Measurements from ENCODE around the gene FUS. TPM values are rescaled to one million over a fixed set of nuclear protein-coding genes. Genes with fewer than 3 reads are reported as not detected.

Gene FUS
- total RNA-seq, 1 experiment from 2014 or later: 770 TPM

DNA sequence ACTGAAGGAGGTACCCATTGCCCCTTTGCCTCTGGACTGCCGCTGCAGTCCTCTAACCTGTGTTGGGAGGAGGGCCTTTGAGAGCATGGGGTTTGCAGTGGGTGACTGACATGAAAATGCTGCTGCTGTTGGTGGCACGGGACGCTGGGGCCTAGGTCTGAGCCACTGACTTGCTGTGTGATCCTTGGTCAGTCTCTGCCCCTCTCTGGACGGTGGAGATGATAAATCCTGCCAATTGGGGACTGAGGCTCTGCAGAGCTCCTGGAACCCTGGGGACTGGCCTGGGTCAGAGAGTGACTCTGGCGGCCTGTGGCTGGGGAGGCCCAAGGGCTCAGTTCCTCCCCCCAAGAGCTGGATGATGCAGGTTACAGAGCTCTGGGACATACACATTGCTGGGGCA lies 43.1 kb downstream of the FUS start:
- ATAC-seq (no peak), DNase-seq (ENCODE audit: low spot score) (no peak)
- ChIA-PET POLR2A (no interaction called here), CTCF (interaction anchor here (0.6 kb wide), 1 partner anchor 189 kb away, joined by 3 read pairs; no protein-coding TSS in a partner anchor)
- Mint-ChIP-seq H3K4me1 (no peaks in the 10 kb centered on the region), H3K27me3 (ENCODE audit: low read depth) (peaks cover 23% of the 10 kb centered on the region), H3K4me3 (no peak overlapping the region), H3K9me3 (no peaks in the 10 kb centered on the region), H3K27ac (no peak overlapping the region), H3K36me3 (no peaks in the 10 kb centered on the region)
- TF ChIP-seq, protein P1, sequence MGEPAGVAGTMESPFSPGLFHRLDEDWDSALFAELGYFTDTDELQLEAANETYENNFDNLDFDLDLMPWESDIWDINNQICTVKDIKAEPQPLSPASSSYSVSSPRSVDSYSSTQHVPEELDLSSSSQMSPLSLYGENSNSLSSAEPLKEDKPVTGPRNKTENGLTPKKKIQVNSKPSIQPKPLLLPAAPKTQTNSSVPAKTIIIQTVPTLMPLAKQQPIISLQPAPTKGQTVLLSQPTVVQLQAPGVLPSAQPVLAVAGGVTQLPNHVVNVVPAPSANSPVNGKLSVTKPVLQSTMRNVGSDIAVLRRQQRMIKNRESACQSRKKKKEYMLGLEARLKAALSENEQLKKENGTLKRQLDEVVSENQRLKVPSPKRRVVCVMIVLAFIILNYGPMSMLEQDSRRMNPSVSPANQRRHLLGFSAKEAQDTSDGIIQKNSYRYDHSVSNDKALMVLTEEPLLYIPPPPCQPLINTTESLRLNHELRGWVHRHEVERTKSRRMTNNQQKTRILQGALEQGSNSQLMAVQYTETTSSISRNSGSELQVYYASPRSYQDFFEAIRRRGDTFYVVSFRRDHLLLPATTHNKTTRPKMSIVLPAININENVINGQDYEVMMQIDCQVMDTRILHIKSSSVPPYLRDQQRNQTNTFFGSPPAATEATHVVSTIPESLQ (CRISPR knock-in tag; IDR thresholded peaks at IDR 0.05): no peak
- TF ChIP-seq SOX15 (CRISPR knock-in tag; IDR thresholded peaks at IDR 0.05) (no peak), RELA (CRISPR knock-in tag; IDR thresholded peaks at IDR 0.05; ENCODE audit: borderline replicate concordance) (no peak), JUN (CRISPR knock-in tag; IDR thresholded peaks at IDR 0.05) (no peak), ZNF263 (CRISPR knock-in tag; IDR thresholded peaks at IDR 0.05; ENCODE audit: low read depth) (no peak), GRHL2 (CRISPR knock-in tag; IDR thresholded peaks at IDR 0.05; ENCODE audit: insufficient replicate concordance, severe bottlenecking) (no peak)
- TF ChIP-seq, protein P2, sequence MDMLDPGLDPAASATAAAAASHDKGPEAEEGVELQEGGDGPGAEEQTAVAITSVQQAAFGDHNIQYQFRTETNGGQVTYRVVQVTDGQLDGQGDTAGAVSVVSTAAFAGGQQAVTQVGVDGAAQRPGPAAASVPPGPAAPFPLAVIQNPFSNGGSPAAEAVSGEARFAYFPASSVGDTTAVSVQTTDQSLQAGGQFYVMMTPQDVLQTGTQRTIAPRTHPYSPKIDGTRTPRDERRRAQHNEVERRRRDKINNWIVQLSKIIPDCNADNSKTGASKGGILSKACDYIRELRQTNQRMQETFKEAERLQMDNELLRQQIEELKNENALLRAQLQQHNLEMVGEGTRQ (CRISPR knock-in tag; IDR thresholded peaks at IDR 0.05): no peak
- TF ChIP-seq, protein P3, sequence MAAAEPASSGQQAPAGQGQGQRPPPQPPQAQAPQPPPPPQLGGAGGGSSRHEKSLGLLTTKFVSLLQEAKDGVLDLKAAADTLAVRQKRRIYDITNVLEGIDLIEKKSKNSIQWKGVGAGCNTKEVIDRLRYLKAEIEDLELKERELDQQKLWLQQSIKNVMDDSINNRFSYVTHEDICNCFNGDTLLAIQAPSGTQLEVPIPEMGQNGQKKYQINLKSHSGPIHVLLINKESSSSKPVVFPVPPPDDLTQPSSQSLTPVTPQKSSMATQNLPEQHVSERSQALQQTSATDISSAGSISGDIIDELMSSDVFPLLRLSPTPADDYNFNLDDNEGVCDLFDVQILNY (CRISPR knock-in tag; IDR thresholded peaks at IDR 0.05): no peak
- TF ChIP-seq, protein P4, sequence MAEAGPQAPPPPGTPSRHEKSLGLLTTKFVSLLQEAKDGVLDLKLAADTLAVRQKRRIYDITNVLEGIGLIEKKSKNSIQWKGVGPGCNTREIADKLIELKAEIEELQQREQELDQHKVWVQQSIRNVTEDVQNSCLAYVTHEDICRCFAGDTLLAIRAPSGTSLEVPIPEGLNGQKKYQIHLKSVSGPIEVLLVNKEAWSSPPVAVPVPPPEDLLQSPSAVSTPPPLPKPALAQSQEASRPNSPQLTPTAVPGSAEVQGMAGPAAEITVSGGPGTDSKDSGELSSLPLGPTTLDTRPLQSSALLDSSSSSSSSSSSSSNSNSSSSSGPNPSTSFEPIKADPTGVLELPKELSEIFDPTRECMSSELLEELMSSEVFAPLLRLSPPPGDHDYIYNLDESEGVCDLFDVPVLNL (CRISPR knock-in tag; IDR thresholded peaks at IDR 0.05; ENCODE audit: borderline replicate concordance, low read depth): no peak
- TF ChIP-seq, protein P5, sequence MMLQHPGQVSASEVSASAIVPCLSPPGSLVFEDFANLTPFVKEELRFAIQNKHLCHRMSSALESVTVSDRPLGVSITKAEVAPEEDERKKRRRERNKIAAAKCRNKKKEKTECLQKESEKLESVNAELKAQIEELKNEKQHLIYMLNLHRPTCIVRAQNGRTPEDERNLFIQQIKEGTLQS (CRISPR knock-in tag; conservative IDR thresholded peaks at IDR 0.05): no peak
- TF ChIP-seq, protein P6, sequence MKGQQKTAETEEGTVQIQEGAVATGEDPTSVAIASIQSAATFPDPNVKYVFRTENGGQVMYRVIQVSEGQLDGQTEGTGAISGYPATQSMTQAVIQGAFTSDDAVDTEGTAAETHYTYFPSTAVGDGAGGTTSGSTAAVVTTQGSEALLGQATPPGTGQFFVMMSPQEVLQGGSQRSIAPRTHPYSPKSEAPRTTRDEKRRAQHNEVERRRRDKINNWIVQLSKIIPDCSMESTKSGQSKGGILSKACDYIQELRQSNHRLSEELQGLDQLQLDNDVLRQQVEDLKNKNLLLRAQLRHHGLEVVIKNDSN (CRISPR knock-in tag; IDR thresholded peaks at IDR 0.05): no peak
- TF ChIP-seq, protein P7, sequence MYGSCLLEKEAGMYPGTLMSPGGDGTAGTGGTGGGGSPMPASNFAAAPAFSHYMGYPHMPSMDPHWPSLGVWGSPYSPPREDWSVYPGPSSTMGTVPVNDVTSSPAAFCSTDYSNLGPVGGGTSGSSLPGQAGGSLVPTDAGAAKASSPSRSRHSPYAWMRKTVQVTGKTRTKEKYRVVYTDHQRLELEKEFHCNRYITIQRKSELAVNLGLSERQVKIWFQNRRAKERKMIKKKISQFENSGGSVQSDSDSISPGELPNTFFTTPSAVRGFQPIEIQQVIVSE (CRISPR knock-in tag; IDR thresholded peaks at IDR 0.05; ENCODE audit: borderline replicate concordance): no peak

DNA sequence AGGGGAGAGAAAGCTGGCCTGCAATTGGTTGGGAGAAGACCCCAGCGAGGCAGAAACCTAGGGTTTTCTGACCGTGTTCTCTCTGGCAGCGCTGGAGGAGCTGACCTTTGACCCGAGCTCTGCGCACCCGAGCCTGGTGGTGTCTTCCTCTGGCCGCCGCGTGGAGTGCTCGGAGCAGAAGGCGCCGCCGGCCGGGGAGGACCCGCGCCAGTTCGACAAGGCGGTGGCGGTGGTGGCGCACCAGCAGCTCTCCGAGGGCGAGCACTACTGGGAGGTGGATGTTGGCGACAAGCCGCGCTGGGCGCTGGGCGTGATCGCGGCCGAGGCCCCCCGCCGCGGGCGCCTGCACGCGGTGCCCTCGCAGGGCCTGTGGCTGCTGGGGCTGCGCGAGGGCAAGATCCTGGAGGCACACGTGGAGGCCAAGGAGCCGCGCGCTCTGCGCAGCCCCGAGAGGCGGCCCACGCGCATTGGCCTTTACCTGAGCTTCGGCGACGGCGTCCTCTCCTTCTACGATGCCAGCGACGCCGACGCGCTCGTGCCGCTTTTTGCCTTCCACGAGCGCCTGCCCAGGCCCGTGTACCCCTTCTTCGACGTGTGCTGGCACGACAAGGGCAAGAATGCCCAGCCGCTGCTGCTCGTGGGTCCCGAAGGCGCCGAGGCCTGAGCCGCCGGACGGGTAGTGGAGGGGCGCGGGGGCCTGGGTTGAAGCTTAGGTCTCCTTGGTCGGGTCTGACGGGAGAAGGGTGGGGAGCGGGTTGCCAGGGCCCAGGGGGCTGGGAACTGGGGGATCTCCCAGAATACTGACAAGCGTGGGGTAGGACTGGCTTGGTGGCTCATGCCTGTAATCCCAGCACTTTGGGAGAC lies 44.4 kb downstream of the FUS start:
- Mint-ChIP-seq H3K4me3 (no peak overlapping the region), H3K9me3 (no peaks in the 10 kb centered on the region), H3K36me3 (no peaks in the 10 kb centered on the region), H3K4me1 (peaks cover 3% of the 10 kb centered on the region), H3K27ac (no peak overlapping the region), H3K27me3 (ENCODE audit: low read depth) (peaks cover 14% of the 10 kb centered on the region)
- no peak; the same call in 1 of the 2 replicates for ATAC-seq
- TF ChIP-seq, protein P1 (CRISPR knock-in tag; IDR thresholded peaks at IDR 0.05): no peak
- TF ChIP-seq SP1 (CRISPR knock-in tag; conservative IDR thresholded peaks at IDR 0.05): no peak
- TF ChIP-seq, protein P3 (CRISPR knock-in tag; IDR thresholded peaks at IDR 0.05): no peak
- TF ChIP-seq JAZF1 (CRISPR knock-in tag; IDR thresholded peaks at IDR 0.05): no peak
- TF ChIP-seq TP53 (CRISPR knock-in tag; IDR thresholded peaks at IDR 0.05): no peak
- TF ChIP-seq RELA (CRISPR knock-in tag; IDR thresholded peaks at IDR 0.05; ENCODE audit: borderline replicate concordance): no peak
- no peak for TF ChIP-seq NR1H2 (CRISPR knock-in tag; IDR thresholded peaks at IDR 0.05)
- TF ChIP-seq, protein P8, sequence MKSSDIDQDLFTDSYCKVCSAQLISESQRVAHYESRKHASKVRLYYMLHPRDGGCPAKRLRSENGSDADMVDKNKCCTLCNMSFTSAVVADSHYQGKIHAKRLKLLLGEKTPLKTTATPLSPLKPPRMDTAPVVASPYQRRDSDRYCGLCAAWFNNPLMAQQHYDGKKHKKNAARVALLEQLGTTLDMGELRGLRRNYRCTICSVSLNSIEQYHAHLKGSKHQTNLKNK (CRISPR knock-in tag; IDR thresholded peaks at IDR 0.05): no peak
- DNase-seq (ENCODE audit: low spot score): no peak
- CTCF ChIA-PET: interaction anchor here (0.9 kb wide), 1 partner anchor 17 kb away, joined by 3 read pairs; no protein-coding TSS in a partner anchor
- POLR2A ChIA-PET: no interaction called here
